ENCODE measurements around the gene OR7D2.
"Not testable (repeated sequence)": the region's sequence is repeated elsewhere in the genome, so short reads cannot be mapped to it uniquely, and the experiment has no call there.

OR7D2 gene

DNA sequence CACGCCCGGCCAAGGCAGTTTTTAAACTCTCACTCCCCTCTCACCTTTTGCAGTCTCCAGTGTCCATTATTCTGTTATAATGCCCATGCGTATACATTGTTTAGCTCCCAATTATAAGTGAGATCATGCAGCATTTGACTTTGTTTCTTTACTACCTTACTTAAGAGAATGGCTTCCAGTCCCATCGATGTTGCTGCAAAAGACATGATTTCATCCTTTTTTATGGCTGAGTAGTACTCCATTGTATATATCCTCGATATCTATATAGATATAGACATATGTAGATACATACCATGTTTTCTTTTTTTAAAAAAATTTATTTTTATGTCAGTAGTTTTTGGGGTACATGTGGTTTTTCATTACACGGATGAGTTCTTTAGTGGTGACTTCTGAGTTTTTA is 8.4 kb downstream of the OR7D2 start:
- Histone ChIP-seq H3K79me2 (ENCODE audit: insufficient read depth, low read depth) (no peaks in the 10 kb centered on the region), H3K27me3 (ENCODE audit: insufficient read depth, low read depth) (no peaks in the 10 kb centered on the region), H3K4me3 (IDR thresholded peaks at IDR 0.05; ENCODE audit: insufficient read depth, low read depth, low read length) (no peak overlapping the region), H3K4me1 (ENCODE audit: low read depth, poor library complexity, severe bottlenecking) (no peaks in the 10 kb centered on the region), H3K4me2 (no peak overlapping the region), H3K36me3 (ENCODE audit: insufficient read depth) (no peaks in the 10 kb centered on the region), H3K9ac (no peak overlapping the region), H2AFZ (ENCODE audit: low read depth) (no peak overlapping the region), H4K20me1 (ENCODE audit: insufficient read depth) (no peaks in the 10 kb centered on the region), H3K27ac (no peak overlapping the region)
- TF ChIP-seq, protein P1, sequence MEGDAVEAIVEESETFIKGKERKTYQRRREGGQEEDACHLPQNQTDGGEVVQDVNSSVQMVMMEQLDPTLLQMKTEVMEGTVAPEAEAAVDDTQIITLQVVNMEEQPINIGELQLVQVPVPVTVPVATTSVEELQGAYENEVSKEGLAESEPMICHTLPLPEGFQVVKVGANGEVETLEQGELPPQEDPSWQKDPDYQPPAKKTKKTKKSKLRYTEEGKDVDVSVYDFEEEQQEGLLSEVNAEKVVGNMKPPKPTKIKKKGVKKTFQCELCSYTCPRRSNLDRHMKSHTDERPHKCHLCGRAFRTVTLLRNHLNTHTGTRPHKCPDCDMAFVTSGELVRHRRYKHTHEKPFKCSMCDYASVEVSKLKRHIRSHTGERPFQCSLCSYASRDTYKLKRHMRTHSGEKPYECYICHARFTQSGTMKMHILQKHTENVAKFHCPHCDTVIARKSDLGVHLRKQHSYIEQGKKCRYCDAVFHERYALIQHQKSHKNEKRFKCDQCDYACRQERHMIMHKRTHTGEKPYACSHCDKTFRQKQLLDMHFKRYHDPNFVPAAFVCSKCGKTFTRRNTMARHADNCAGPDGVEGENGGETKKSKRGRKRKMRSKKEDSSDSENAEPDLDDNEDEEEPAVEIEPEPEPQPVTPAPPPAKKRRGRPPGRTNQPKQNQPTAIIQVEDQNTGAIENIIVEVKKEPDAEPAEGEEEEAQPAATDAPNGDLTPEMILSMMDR (conservative IDR thresholded peaks at IDR 0.05; ENCODE audit: low read depth, low read length), result no peak

DNA sequence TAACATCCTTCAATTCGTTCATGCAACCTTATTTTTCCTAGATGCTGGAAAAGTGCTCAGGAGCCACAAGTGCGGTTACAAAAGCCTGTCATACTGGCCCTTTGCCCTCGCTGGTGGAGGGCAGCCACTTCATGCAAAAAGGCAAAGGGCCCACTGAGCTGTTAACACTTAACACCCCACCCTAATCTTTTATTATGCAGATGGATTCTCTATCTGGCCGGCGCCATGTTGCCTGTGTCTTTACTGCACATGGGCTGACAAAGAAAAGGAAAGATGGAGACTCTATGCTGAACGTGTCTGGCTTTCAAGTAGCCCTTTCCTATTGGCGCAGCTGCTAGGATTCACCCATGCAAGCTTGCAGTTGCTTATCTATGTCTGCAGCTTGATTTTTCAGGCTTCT is 10.8 kb downstream of the OR7D2 start:
- H3K36me3 ChIP-seq (ENCODE audit: insufficient read depth), result no peaks in the 10 kb centered on the region
- H2AFZ ChIP-seq (ENCODE audit: low read depth), result no peak overlapping the region
- TF ChIP-seq, protein P1 (conservative IDR thresholded peaks at IDR 0.05; ENCODE audit: low read depth, low read length), result no peak
- no peak overlapping the region for H3K4me3 ChIP-seq (IDR thresholded peaks at IDR 0.05; ENCODE audit: insufficient read depth, low read depth, low read length)
- H4K20me1 ChIP-seq (ENCODE audit: insufficient read depth), result no peaks in the 10 kb centered on the region
- no peaks in the 10 kb centered on the region for H3K79me2 ChIP-seq (ENCODE audit: insufficient read depth, low read depth)
- no peaks in the 10 kb centered on the region for H3K27me3 ChIP-seq (ENCODE audit: insufficient read depth, low read depth)
- no peaks in the 10 kb centered on the region for H3K4me1 ChIP-seq (ENCODE audit: low read depth, poor library complexity, severe bottlenecking)
- H3K9ac ChIP-seq, result no peak overlapping the region
- H3K4me2 ChIP-seq, result no peak overlapping the region
- H3K27ac ChIP-seq, result no peak overlapping the region

DNA sequence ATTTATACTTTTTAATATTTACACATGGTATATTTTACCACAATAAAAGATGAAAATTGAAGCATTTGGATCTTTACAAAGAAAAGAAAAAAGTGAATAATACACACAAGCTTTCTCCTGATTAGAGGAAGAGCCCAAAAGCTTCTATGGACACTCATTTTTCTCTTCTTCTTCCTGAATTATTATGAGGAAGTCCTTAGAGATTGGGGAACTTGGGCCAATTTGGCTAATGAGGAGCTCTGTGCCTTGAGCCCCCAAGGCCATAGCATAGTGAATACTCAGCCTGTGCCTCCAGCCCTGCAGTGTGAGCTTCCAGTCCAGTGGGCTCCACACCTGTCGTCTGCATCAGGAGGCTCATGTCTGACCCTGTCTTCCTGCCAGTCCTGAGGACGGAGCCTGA is 19.3 kb downstream of the OR7D2 start:
- not testable (repeated sequence) for H2AFZ ChIP-seq (ENCODE audit: low read depth); H3K4me3 ChIP-seq (IDR thresholded peaks at IDR 0.05; ENCODE audit: insufficient read depth, low read depth, low read length); H3K4me1 ChIP-seq (ENCODE audit: low read depth, poor library complexity, severe bottlenecking); H4K20me1 ChIP-seq (ENCODE audit: insufficient read depth); H3K36me3 ChIP-seq (ENCODE audit: insufficient read depth); H3K27ac ChIP-seq; H3K9ac ChIP-seq; H3K27me3 ChIP-seq (ENCODE audit: insufficient read depth, low read depth); H3K79me2 ChIP-seq (ENCODE audit: insufficient read depth, low read depth); H3K4me2 ChIP-seq

DNA sequence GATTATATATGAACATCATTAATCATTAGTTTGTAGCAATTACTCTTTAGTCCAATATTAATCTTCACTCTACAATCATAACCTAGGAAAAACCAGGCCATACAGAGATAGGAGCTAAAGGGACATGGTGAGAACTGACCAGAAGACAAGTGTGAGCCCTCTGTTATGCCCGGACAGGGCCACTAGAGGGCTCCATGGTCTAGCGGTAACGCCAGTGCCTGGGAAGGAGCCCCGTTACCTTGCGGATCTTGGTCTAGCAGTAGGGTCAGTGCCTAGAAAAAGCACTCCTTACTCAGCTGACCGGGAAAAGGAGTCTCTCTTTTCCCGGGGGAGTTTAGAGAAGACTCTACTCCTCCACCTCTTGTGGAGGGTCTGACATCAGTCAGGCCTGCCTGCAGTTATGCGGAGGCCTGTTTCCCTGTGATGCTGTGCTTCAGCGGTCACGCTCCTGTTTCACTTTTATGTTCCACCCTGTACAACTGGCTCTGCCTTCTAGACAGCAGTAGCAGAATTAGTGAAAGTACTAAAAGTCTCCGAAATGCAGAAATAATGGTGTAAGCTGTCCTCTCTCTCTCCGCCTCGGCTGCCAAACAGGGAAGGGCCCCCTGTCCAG is 26.8 kb downstream of the OR7D2 start:
- no peaks in the 10 kb centered on the region for H3K4me1 ChIP-seq (ENCODE audit: low read depth, poor library complexity, severe bottlenecking)
- no peak overlapping the region; the same call in 1 of the 2 replicates for H2AFZ ChIP-seq (ENCODE audit: low read depth)
- H3K9ac ChIP-seq, result no peak overlapping the region
- H3K36me3 ChIP-seq (ENCODE audit: insufficient read depth), result no peaks in the 10 kb centered on the region; the same call in 1 of the 2 replicates
- no peak overlapping the region for H3K27ac ChIP-seq
- H4K20me1 ChIP-seq (ENCODE audit: insufficient read depth), result no peaks in the 10 kb centered on the region
- no peak overlapping the region for H3K4me2 ChIP-seq
- no peak overlapping the region for H3K4me3 ChIP-seq (IDR thresholded peaks at IDR 0.05; ENCODE audit: insufficient read depth, low read depth, low read length)
- no peaks in the 10 kb centered on the region for H3K27me3 ChIP-seq (ENCODE audit: insufficient read depth, low read depth)
- no peaks in the 10 kb centered on the region for H3K79me2 ChIP-seq (ENCODE audit: insufficient read depth, low read depth)
- TF ChIP-seq, protein P1 (conservative IDR thresholded peaks at IDR 0.05; ENCODE audit: low read depth, low read length), result peak; percentile 75

DNA sequence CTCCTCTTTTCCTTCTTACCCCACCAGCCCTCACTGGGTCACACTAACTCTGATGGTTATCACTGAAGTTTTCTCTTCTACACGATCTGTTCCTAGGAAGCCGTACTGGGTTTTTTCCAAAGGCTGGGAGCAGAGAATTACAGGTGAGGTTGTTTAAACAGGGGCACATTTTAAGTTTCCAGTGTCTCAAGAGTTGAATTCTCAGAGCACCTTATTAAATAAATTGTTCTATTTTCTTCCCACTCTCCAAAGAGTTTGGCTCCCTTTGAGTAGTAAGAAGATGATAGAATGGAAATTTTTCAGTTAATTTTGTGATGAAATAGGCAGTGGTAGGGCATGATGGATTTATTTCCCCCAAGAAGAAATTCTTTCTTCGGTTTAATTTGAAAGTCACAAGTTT is 40.7 kb downstream of the OR7D2 start, which contains the start of gene OR7D4:
OR7D4 (minus strand) TSS at position 101 of the 400 bp plus-strand sequence. CDS start 4,752 bp downstream, outside the sequence.
- H2AFZ ChIP-seq (ENCODE audit: low read depth), result no peak within 1 kb of the TSS
- no peaks in the 10 kb centered on the region for H3K79me2 ChIP-seq (ENCODE audit: insufficient read depth, low read depth)
- H3K27ac ChIP-seq, result no peak within 1 kb of the TSS
- no peak within 1 kb of the TSS for H3K4me3 ChIP-seq (IDR thresholded peaks at IDR 0.05; ENCODE audit: insufficient read depth, low read depth, low read length)
- H3K4me1 ChIP-seq (ENCODE audit: low read depth, poor library complexity, severe bottlenecking), result no peaks in the 10 kb centered on the region
- H4K20me1 ChIP-seq (ENCODE audit: insufficient read depth), result no peaks in the 10 kb centered on the region
- H3K9ac ChIP-seq, result no peak within 1 kb of the TSS
- no peaks in the 10 kb centered on the region for H3K27me3 ChIP-seq (ENCODE audit: insufficient read depth, low read depth)
- no peak within 1 kb of the TSS for H3K4me2 ChIP-seq
- TF ChIP-seq, protein P1 (conservative IDR thresholded peaks at IDR 0.05; ENCODE audit: low read depth, low read length), result no peak
- no peaks in the 10 kb centered on the region for H3K36me3 ChIP-seq (ENCODE audit: insufficient read depth)
